ENCODE results near the gene TBC1D22A. TPM values are rescaled to one million over a fixed set of nuclear protein-coding genes. Genes with fewer than 3 reads are reported as not detected.

TBC1D22A gene
- total RNA-seq, 1 donor from 2014 or later, result 10.6 TPM

GRCh38 chr22:46755525-46755924 lies 6.9 kb upstream of the TBC1D22A start:
- Histone ChIP-seq H2AFZ (replicated peaks) (no peak overlapping the region), H3K79me2 (ENCODE audit: low read depth) (no peaks in the 10 kb centered on the region), H3K4me2 (no peak overlapping the region), H3K4me1 (no peaks in the 10 kb centered on the region), H3K27me3 (no peaks in the 10 kb centered on the region), H3K4me3 (no peak overlapping the region), H3K9me3 (ENCODE audit: low read depth) (no peaks in the 10 kb centered on the region), H3K36me3 (no peaks in the 10 kb centered on the region), H3F3A (ENCODE audit: low read depth) (peaks cover 7% of the 10 kb centered on the region), H3K9ac (no peak overlapping the region), H3K27ac (no peak overlapping the region), H4K20me1 (ENCODE audit: low read depth) (no peaks in the 10 kb centered on the region)
- H3K27ac Mint-ChIP-seq, result no peak overlapping the region
- peaks cover 11% of the 10 kb centered on the region for H3K9me3 Mint-ChIP-seq
- TF ChIP-seq EZH2 (IDR thresholded peaks at IDR 0.05) (no peak), EZH2phosphoT487 (IDR thresholded peaks at IDR 0.05) (no peak), CTCF (IDR thresholded peaks at IDR 0.05) (no peak)
- peaks cover 6% of the 10 kb centered on the region for H3K4me1 Mint-ChIP-seq
- no peak overlapping the region for H3K4me3 Mint-ChIP-seq
- peaks cover 6% of the 10 kb centered on the region for H3K36me3 Mint-ChIP-seq
- DNase-seq (ENCODE audit: low spot score), result no peak
- H3K27me3 Mint-ChIP-seq (ENCODE audit: insufficient read depth, low read depth), result peaks cover 11% of the 10 kb centered on the region

GRCh38 chr22:46756097-46756496 lies 6.4 kb upstream of the TBC1D22A start:
- Mint-ChIP-seq H3K9me3 (peaks cover 11% of the 10 kb centered on the region), H3K27ac (no peak overlapping the region), H3K4me1 (peaks cover 7% of the 10 kb centered on the region), H3K27me3 (ENCODE audit: insufficient read depth, low read depth) (peaks cover 11% of the 10 kb centered on the region), H3K36me3 (peaks cover 6% of the 10 kb centered on the region), H3K4me3 (no peak overlapping the region)
- Histone ChIP-seq H3K79me2 (ENCODE audit: low read depth) (peaks cover 6% of the 10 kb centered on the region), H3K4me3 (no peak overlapping the region), H4K20me1 (ENCODE audit: low read depth) (peaks cover 2% of the 10 kb centered on the region), H2AFZ (replicated peaks) (no peak overlapping the region), H3K36me3 (no peaks in the 10 kb centered on the region), H3K27ac (no peak overlapping the region), H3K4me2 (no peak overlapping the region), H3K27me3 (no peaks in the 10 kb centered on the region), H3K4me1 (peaks cover 2% of the 10 kb centered on the region), H3K9me3 (ENCODE audit: low read depth) (no peaks in the 10 kb centered on the region), H3F3A (ENCODE audit: low read depth) (peaks cover 10% of the 10 kb centered on the region), H3K9ac (no peak overlapping the region)
- TF ChIP-seq EZH2 (IDR thresholded peaks at IDR 0.05), result no peak
- TF ChIP-seq EZH2phosphoT487 (IDR thresholded peaks at IDR 0.05), result no peak
- TF ChIP-seq CTCF (IDR thresholded peaks at IDR 0.05), result no peak
- no peak for DNase-seq (ENCODE audit: low spot score)

GRCh38 chr22:46757104-46757503 lies 5.3 kb upstream of the TBC1D22A start:
- Mint-ChIP-seq H3K4me1 (peaks cover 10% of the 10 kb centered on the region), H3K27ac (no peak overlapping the region)
- H3K36me3 ChIP-seq, result no peaks in the 10 kb centered on the region

More at GRCh38 chr22:46757104-46757503, 5.3 kb upstream of the TBC1D22A start:
- Histone ChIP-seq H3K79me2 (ENCODE audit: low read depth) (peaks cover 16% of the 10 kb centered on the region), H3K4me1 (peaks cover 8% of the 10 kb centered on the region), H3K4me2 (no peak overlapping the region), H4K20me1 (ENCODE audit: low read depth) (peaks cover 6% of the 10 kb centered on the region), H2AFZ (replicated peaks) (no peak overlapping the region), H3K27me3 (no peaks in the 10 kb centered on the region), H3K9me3 (ENCODE audit: low read depth) (no peaks in the 10 kb centered on the region), H3K4me3 (no peak overlapping the region), H3F3A (ENCODE audit: low read depth) (peaks cover 20% of the 10 kb centered on the region), H3K27ac (no peak overlapping the region), H3K9ac (no peak overlapping the region)
- Mint-ChIP-seq H3K4me3 (no peak overlapping the region), H3K36me3 (peaks cover 6% of the 10 kb centered on the region), H3K9me3 (peaks cover 11% of the 10 kb centered on the region), H3K27me3 (ENCODE audit: insufficient read depth, low read depth) (peaks cover 11% of the 10 kb centered on the region)
- TF ChIP-seq CTCF (IDR thresholded peaks at IDR 0.05) (no peak), EZH2phosphoT487 (IDR thresholded peaks at IDR 0.05) (no peak), EZH2 (IDR thresholded peaks at IDR 0.05) (no peak)
- no peak for DNase-seq (ENCODE audit: low spot score)

Measured in neural progenitor cell (in vitro differentiated cells).